Ureter (tissue), 1 donor: ENCODE data around the gene NIPA2. TPM values are rescaled to one million over a fixed set of nuclear protein-coding genes. Genes with fewer than 3 reads are reported as not detected.

Experiments used
- DNase-seq: peaks from one replicate; pipeline ENCODE4 v3.0.0-alpha.2; 2020; ENCODE audit warnings: low spot score
- total RNA-seq: library from RNA; stranded (reverse); gene quantifications from one replicate; pipeline ENCODE4 v1.2.4, GENCODE V29; 2023
- donor health status: DM: yes; HTN: yes; CAD: no.

NIPA2 gene
- total RNA-seq, 1 donor from 2014 or later: 39.2 TPM

DNA sequence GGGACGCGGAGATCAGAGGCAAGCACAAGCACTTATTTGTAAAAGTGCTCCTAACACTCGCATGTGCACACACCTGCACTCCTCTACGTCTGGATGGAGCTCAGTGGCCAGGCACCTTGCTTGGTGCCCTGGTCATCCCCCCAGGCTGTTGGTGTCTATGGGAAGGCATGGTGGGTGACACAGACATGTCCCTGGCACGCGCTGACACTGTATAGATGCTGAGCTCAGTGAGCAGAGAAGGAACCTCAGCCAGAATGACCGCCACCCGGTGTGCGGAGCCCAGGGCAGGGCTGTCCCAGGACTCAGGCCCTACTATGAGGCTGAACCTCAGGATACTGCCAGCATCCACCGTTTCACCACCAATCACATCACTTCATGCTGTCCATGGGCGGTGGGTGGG is 64.5 kb downstream of the NIPA2 start:
- DNase-seq: no peak

DNA sequence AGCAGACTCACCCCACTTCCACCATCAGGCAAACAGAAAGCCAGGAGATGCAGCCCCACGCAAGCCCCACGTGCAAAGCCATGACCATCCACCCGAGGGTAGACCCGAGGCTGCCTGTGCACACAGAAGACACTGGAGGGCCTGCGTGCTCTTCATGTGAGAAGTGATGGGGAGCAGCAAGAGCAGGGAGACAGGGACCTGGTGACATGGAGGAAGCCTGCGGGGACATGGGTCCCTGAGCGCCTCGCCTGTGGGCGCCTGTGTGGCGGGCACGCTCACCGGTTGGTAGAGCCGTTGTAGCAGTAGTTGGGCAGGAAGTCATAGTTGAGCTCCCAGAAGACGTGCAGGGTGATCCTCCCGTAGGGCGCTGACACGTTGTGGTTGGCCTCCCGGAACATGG is 65.0 kb downstream of the NIPA2 start:
- DNase-seq: no peak

DNA sequence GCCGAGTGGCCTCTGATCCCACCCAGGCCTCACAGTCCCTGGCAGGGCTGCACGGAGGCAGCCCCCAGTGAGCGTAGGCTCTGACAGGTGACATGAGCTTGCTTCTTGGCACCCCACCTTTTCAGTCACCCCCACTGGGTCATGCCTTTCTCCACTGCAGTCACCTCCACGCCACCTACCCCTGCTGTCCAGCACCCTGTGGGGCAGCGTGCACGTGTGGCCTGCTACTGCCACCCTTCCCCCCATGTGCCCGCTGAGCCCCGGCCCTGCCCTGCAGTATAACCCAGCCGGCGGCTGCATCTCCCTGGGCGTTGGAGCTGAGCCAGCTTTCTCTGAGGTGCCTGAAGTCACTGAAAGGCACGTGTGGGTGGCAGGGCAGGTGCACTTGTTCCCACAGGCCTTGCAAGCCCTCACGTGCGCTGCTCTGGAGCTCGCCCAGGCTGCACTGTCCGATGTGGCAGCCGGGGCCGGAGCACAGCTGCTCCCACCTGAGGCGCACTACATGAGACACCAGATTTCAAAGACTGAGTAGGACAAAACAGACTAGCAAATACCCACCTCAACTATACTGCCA is 65.6 kb downstream of the NIPA2 start:
- no peak for DNase-seq

DNA sequence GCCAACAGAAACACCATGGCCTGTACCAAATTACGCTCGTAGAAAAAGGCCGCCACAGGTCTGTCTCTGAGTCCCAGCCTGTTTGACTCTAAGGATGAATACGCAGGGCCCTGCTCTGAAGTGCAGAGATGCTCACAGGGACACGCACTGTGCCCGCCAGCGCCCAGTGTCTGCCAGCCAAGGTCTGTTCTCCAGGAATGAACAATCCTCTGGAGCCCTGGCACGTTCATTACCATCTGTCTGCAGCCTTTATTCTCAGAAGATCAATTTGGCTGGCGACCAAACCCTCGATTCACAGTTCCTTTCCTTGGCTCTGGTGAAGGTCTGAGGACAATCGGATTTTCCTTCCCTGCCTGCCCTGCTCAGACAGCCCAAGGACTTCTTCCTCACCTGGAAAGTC is 66.3 kb downstream of the NIPA2 start:
- DNase-seq: no peak

DNA sequence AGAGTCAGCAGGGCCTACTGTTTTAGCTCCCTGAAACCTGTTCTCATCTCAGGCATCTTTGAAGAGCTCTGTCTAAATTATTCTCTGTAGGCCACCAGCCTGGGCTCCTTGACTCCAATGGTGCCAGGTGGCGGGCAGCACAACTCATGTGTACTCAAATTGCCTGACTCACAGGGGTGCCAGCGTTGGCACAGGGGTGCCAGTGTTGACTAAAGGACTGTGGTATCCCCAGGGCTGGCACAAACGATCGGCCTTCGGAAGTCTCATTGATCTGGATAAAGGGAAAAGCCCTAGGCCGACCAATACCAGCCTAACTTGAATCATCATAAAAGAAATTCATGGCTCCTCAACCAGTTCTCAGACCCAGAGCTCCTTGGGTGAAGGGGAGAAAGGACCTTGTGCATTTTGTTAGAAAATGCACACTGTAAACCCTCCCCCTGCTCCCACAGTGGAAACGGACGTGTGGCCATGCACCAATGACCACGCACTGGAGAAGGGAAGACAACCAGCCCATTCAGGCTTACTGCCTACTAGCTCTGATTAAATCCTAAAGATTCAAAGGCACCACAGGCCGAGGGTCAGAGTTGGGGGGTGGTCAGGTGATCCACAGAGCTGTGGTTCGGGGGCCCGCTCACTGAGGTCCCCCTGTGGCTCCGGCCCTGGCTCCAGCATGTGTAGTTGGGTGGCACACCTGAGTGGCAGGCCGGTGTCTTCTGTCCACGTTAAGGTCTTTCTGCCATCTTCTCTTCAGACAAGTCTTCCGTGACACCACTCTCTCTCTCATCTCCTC is 68.9 kb downstream of the NIPA2 start:
- no peak for DNase-seq

DNA sequence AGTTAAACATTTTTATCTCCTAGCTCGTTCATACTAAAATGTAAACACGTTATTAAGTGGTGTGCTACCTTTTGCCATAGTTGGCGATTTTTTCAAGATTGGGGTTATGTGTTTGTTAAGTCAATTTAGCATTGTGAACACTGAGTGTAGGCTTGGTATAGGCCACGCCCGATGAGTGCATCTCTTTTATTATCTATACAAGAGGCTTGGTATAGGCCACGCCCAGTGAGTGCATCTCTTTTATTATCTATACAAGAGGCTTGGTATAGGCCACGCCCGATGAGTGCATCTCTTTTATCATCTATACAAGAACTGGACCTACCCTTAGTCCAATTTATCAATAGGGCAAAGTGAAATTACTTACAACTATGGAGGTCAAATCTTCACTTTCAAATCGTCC is 70.4 kb downstream of the NIPA2 start:
- DNase-seq: no peak

DNA sequence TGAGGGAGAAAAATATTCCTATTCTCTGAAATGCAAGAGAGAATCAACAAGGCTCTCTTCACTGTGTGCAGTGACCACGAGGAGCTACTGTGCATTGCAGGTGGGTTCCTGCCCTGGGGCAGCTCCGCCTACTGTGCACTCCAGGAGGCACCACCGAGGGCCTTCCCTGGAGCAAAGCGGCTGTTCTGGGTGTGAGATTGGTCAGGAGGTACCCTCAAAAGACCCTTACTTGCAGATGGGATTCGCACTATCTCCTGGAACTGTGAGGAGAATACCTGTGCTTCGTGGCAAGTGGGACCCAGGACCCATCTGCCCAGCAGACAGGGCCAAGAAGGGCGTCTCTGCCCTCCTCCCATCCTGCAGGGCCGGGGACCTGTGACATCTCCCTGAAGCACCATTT is 72.8 kb downstream of the NIPA2 start:
- no peak for DNase-seq

DNA sequence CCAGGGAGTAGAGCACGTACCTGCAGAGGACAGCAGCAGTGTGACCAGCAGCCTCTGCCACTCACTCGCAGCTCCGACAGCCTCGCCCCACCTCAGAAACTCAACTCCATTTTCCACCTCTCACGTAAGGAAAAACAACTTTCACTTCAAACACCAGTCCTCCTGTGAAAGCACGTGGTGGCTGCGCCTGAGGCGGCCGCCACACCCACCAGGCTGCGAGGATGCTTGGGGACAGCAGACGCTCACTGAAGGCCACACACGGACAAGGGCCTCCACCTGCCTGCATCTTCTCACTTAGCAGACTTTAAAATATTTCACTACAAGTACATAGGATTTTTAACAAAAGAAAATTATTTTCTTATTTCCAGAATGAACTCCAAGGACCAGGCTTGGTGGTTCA is 73.8 kb downstream of the NIPA2 start:
- no peak for DNase-seq

DNA sequence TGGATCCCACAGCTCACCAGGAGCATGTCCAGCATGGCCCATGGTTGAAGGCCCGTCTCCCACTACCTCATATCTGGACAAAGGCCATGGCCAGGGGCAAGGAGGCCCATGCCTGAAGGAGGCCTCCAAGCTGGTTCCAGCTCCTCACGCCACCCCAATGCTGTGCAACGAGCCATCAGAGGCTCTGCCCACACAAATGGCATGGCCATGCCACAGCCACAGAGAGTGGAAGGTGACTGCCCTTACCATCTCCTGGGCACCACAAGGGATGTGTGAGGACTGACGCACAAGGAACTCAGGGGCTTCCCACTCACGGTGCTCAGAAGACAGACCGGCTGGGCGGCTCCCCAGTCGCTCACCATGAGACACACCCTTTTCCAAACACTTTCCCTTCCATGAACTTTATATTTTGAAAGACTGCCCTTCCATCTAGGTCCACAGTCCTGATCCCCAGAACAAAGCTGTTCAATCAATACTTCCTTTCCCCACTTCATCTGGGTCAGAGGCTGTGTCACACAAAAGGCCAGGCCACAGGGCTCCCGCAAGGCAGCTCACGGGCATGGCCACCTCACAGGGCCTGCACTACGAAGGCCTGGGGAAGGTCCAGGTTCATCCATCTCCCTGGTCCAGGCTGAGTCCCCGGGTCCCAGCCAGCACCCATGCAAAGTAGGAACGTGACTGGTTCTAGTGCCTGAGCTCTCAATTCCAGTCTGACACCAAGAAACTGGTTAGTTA is 75.3 kb downstream of the NIPA2 start:
- DNase-seq: no peak

DNA sequence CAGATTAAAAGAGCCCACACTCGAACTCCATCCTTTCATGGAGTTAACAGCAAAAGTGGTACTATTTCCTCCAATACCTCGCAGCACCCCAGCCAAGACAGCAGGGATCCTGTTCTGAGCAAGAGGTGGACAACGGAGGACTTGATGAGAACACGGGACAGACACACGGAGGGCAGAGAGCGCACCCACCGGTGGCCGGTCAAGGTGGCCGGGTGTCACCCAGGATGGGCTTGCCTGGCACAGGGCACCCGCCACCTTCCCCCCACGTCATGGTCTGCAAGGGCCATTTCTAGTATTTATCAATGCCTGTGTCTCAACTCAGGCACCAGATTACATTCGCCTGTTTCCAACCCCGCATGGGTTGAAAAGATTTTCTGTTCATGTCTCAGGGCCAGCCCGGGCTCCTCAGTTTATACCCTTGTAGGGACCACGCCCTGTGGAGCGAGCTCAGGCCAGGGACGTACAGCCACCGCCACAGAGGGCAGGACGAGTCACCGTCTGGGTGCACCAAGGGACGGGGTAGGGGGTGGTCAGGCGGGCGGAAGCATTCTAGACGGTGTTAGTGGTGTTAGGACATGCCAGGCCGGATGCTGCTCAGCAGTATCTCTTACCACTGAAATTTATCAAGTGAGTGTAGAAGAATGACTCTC is 77.5 kb downstream of the NIPA2 start:
- no peak for DNase-seq

DNA sequence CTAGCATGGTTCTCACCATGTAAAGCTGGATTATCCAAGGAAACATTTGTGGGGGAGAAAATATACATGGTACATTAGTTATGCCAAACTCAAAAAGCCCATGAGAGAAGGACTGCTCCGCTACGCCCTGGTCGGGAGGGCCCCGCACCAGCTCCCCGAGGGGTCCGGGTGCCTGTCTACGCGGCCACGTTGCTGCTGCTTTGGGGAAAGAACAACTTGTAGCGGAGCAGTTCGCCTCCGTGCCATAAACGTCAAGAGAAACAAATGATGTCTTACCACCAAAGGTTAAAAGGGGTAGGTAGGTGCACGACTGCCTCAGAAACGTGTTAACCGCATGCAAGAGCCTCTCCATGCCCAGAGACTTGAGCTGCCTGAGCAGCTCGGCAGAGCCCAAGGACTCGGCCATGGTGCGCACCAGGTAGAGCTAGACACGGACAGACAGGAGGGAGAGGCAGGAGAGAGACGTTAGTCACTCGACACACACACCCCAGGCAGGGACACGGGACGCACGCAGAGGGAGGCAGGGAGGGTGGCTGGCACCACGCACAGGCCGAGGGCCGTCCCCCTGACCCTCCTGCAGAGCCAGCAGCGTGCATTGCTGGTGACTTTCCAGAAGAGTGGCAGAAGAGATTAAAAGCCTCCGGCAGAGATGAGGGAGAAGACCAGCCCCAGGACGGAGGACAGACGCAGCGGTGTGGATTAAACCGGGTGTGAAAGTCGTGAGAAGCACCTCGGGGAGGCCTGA is 78.3 kb downstream of the NIPA2 start:
- DNase-seq: no peak

DNA sequence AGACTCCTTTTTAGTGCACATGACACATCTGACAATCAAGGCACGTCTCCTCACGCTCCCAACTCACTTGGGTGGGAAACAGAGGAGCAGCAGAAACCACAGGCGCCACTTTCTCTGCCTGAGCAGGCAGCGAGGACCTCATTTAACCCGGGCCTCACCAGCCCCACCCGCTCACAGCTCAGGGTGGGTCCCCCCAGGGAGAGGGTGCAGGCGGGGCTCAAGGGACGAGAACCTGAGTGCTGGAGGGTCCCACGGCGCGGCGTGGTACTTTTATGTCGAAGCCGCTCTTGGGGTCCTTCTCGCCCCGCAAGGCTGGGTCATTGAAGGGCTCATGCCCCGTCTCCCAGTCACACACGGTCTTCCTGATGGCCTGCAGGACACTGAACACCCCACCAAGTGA is 79.1 kb downstream of the NIPA2 start:
- DNase-seq: no peak

Other genes with a start within 250 kb of the NIPA2 start
- 7.4 TPM for gene NIPA1, start 52.0 kb upstream of the NIPA2 start, total RNA-seq
- gene CYFIP1, start 141.7 kb downstream of the NIPA2 start, total RNA-seq: 129 TPM
- gene TUBGCP5, start 200.9 kb downstream of the NIPA2 start, total RNA-seq: 28.5 TPM